ENCODE measurements around the gene TNS3.

The TNS3 gene

GRCh38 chr7:47536661-47537611 is 45.0 kb downstream of the TNS3 start:
- peak overlapping the region; percentile 38 for H3K4me3 ChIP-seq (ENCODE audit: low read depth, low read length)
- no peak for TF ChIP-seq CTCF (IDR thresholded peaks at IDR 0.05; ENCODE audit: low read depth, low read length)

- no peak overlapping the region for H3K4me3 ChIP-seq (ENCODE audit: low read depth, low read length)
- no peak for TF ChIP-seq CTCF (IDR thresholded peaks at IDR 0.05; ENCODE audit: low read depth, low read length)
These were observed 45.9 kb downstream of the TNS3 start for GRCh38 chr7:47535704-47536628.

GRCh38 chr7:47535035-47535703 is 46.7 kb downstream of the TNS3 start:
- H3K4me3 ChIP-seq (ENCODE audit: low read depth, low read length): no peak overlapping the region
- no peak for TF ChIP-seq CTCF (IDR thresholded peaks at IDR 0.05; ENCODE audit: low read depth, low read length)

- no peak overlapping the region for H3K4me3 ChIP-seq (ENCODE audit: low read depth, low read length)
These were observed 47.4 kb downstream of the TNS3 start for GRCh38 chr7:47534322-47535034.

GRCh38 chr7:47531584-47532492 is 50.1 kb downstream of the TNS3 start:
- no peak overlapping the region for H3K4me3 ChIP-seq (ENCODE audit: low read depth, low read length)
- TF ChIP-seq CTCF (IDR thresholded peaks at IDR 0.05; ENCODE audit: low read depth, low read length): no peak

More at GRCh38 chr7:47534322-47535034, 47.4 kb downstream of the TNS3 start:
- no peak for TF ChIP-seq CTCF (IDR thresholded peaks at IDR 0.05; ENCODE audit: low read depth, low read length)

Measured in WI38 (cell line).